Stimulated activated CD4-positive, alpha-beta T cell treated with anti-CD3 and anti-CD28 coated beads, Interleukin-4, amount 100 ng/mL, for 4 hours (primary cell): Measurements from ENCODE around the gene ANGPTL2.

Experiments
- DNase-seq, 2 experiments: peaks; one replicate each; pipeline ENCODE4 v3.0.0-alpha.2; 2020

The ANGPTL2 gene

GRCh38 chr9:127038531-127038930, 83.9 kb downstream of the ANGPTL2 start:
- DNase-seq, result no peak
